Fibroblast of gingiva (primary cell): Measurements from ENCODE around the gene WBP2.
"Not testable (repeated sequence)": the region's sequence is repeated elsewhere in the genome, so short reads cannot be mapped to it uniquely, and the experiment has no call there.

ENCODE experiments used
- DNase-seq: peaks from one replicate; pipeline ENCODE4 v3.0.0-alpha.2; 2011; ENCODE audit warnings: low read depth

WBP2 gene

DNA sequence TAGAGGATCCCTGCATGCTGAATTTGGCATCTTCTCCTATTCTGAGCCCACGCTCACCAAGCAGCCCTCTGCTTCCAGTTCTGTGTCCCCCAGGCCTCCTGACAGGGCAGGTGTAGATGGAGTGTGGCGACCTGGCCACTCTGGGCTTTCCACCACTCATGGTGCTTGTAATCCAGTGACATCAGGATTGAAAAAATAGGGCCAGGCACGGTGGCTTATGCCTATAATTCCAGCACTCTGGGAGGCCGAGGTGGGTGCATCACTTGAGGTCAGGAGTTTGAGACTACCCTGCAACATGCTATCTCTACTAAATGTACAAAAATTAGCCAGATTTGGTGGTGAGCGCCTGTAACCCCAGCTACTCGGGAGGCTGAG, 41.1 kb downstream of the WBP2 start:
- DNase-seq: no peak

DNA sequence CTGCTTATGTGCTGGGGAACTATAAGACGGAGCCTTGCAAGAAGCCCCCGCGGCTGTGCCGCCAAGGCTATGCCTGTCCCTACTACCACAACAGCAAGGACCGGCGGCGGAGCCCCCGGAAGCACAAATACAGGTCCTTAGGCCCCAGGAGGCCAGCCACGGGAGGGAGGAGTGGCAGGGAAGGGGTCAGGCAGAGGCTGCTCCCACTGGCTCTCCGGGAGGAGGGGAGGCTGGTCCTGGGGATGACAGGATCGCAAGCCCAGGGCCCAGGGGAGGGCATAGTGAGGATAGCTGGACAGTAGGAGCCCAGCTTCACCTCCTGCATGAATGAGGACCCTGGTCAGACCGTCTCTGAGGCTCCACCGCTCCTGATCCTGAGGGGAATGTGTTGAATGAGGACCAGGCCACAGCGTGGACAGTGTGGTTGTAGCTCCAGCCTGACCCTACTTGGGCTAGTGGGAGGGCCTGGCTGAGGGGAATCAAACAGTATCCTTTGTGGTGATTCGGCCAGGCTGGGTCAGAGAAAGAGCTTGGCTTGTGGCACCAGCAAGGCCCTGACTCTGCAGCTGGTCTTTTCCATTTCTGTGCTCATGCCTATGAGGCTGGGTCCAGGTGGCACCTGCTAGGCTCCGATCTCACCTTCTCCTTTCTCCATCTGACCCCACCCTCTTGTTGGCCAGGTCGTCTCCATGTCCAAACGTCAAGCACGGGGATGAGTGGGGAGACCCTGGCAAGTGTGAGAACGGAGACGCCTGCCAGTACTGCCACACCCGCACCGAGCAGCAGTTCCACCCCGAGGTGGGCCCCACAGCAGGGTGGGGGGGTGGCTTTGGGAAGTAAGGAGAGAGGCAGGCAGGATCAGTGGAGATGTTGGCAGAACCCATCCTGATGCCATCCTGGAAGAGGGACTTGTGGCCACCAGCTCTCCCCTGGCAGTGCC, 41.8 kb downstream of the WBP2 start:
- DNase-seq: no peak

DNA sequence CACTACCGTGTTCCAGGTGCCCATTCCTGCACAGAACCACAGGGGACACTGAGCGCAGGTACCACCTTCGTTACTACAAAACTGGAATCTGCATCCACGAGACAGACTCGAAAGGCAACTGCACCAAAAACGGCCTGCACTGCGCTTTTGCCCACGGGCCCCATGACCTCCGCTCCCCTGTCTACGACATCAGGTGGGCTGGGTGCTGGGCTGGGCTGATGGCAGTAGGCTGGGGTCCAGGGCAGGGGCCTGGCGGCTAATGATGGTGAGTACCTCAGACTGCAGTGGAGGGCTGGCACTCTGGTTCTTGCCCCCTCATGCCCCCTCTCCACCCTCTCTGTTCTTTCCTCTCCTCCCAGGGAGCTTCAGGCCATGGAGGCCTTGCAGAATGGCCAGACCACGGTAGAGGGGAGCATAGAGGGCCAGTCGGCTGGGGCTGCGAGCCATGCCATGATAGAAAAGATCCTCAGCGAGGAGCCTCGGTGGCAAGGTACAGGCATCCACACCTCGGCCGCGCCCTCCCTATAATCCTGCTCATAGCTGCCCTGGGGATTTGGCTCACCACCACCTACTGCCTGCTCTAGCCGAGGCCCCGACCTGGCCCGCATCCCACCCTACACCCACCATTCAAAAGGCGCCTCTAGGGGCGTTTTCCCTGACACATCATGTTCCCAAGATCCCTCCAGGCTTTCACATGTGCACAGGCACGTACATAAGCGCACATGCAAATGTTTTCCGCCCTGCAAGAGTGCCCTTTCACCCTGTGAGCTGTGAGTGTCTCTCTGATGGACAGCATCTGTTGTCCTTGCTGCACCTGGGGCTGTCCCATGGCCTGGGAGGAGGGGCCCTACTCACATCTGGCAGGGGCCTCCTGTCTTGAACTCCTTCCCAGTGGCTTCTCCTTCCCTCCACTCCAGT, 42.8 kb downstream of the WBP2 start:
- DNase-seq: no peak

DNA sequence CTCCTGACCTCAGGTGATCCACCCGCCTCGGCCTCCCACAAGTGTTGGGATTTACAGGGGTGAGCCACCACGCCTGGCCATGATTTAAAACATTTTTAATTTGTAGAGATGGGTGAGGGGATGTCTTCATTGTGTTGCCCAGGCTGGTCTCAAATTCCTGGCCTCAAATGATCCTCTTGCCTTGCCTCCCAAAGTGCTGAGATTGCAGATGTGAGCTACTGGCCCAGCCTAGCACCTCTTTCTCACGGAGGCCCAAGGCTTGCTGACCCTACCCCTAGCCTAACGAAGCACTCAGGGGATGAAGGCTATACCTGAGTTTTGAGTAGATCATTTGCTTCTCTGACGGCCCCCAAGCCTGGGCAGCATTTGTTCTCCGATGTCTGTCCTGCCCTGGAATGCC, 44.0 kb downstream of the WBP2 start:
- no peak for DNase-seq

DNA sequence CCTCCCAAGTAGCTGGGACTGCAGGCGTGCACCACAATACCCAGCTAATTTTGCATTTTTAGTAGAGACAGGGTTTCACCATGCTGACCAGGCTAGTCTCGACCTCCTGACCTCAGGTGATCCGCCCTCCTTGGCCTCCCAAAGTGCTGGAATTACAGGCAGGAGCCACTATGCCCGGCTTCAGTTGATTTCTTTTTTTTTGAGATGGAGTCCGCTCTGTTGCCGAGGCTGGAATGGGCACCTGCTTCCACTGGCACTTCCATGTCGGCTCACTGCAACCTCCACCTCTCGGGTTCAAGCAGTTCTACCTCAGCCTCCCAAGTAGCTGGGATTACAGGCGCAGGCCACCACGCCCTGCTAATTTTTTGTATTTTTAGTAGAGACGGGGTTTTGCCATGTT, 44.4 kb downstream of the WBP2 start:
- DNase-seq: not testable (repeated sequence)

DNA sequence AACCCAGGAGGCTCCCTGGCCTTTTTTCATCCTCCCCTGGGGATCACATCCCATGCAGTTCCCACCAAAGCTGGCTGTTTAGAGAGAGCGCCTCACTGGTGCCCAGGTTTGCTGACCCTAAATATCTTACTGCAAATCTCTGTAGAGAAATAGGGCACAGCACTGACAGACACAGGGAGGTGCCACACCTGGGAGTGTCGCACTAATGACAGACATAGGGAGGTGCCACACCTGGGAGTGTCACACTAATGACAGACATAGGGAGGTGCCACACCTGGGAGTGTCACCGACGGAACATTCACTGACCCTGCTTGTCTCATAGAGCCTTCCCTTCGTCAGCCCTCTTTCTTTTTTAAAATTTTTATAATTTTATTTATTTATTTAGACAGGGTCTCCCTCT, 44.9 kb downstream of the WBP2 start:
- DNase-seq: no peak

GRCh38 chr17:75809631-75810111, 45.5 kb downstream of the WBP2 start:
- DNase-seq: no peak

- peak; percentile 66 for DNase-seq
These were observed 46.1 kb downstream of the WBP2 start for GRCh38 chr17:75808905-75809621.

DNA sequence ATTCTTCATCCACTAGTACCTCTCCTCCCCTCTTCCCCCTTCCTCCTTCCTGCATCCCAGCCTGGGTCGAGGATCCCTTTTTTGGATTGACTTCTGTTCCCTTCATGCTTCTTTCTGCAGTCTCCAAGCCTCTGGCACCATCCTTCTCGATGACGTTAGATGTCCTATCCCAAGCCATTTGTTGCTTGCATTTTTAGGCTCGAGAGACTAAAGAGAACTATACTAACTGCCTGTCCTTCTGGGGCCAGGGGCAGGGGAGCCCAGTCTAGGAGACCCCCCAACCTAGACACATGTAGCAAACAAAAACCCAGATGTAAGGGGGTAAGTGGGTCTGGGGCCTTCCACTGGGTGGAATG, 46.6 kb downstream of the WBP2 start:
- DNase-seq: no peak

- no peak for DNase-seq
These were observed 47.3 kb downstream of the WBP2 start for GRCh38 chr17:75807861-75808260.

- no peak for DNase-seq
These were observed 48.2 kb downstream of the WBP2 start for GRCh38 chr17:75806822-75807500.

DNA sequence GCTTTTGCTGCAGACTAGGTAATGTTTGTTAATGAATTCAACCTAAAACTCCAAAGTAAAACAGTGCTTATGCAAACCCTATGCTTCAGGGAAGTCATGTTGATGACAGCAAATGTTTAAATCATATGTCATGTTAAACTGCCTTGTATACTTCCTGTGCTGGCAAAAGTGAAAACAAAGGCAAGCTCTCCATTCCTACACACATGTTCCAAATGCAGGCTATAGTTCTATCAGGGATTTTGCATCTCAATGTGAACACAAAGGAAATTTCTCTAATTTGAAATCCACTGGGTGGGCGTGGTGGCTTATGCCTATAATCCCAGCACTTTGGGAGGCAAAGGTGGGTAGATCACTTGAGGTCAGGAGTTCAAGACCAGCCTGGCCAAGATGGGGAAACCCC, 51.3 kb downstream of the WBP2 start:
- no peak for DNase-seq

- DNase-seq: no peak
These were observed 55.7 kb downstream of the WBP2 start for GRCh38 chr17:75799402-75799801.

DNA sequence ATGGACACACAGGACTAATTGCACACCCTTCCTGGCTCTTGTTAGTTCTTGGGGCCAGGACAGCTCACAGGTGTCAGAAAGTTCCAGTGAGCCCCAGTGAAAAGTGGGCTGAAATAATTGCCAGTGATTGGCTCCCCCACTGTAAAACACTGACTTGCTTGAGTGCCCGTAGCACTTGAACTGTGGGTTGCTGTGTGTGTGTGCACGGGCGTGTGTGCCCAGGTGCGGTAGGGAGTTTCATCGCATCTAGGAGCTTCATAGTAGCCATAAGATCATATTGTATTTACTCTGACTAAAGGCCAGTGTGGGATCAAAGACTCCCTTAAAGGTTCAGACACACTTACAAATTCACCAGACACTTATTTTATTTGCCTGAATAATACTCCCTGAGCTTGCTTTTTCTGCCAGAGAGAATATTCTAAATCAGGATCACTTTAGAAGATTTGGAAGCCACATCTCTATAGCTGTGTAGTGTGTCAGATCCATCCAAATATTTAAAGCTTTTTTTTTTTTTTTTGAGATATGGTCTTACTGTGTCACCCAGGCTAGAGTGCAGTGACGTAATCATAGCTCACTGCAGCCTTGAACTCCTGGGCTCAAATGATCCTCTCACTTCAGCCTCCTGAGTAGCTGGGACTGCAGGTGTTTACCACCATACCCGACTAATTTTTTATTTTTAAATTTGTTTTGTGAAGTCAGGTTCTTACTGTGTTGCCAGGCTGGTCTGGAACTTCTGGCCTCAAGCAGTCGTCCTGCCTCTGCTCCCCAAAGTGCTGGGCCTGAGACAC, 59.1 kb downstream of the WBP2 start:
- no peak for DNase-seq
